Uterus (tissue), 2 donors: Measurements from ENCODE around the gene MRPL14.

Source experiments
- CTCF ChIP-seq, 4 experiments: fragments of 200-600 bp in 2 of 4; fragments of 450-650 bp in 2 of 4; sonication (generic) in 2 of 4; IDR thresholded peaks; one replicate each; pipeline ENCODE4 v1.5.1; 2016 to 2019; ENCODE audit warnings: antibody characterized with exemption in 4 of 4, mild to moderate bottlenecking in 2 of 4, moderate library complexity in 1 of 4
- POLR2A ChIP-seq, 2 donors: fragments of 450-650 bp; IDR thresholded peaks; one replicate each; pipeline ENCODE4 v1.6.1; 2016; ENCODE audit warnings: antibody characterized with exemption in 2 of 2, mild to moderate bottlenecking in 1 of 2, moderate library complexity in 1 of 2

GRCh38 chr6:44115866-44116265, 11.4 kb downstream of the MRPL14 start:
- TF ChIP-seq CTCF (IDR thresholded peaks at IDR 0.05), result no peak
- TF ChIP-seq POLR2A (IDR thresholded peaks at IDR 0.05), result no peak
